ENCODE results near the gene EDAR. TPM values are rescaled to one million over a fixed set of nuclear protein-coding genes. Genes with fewer than 3 reads are reported as not detected.

Gene EDAR
- total RNA-seq, 3 donors from 2014 or later, result 0.25 to 0.81 (median 0.60) TPM

DNA sequence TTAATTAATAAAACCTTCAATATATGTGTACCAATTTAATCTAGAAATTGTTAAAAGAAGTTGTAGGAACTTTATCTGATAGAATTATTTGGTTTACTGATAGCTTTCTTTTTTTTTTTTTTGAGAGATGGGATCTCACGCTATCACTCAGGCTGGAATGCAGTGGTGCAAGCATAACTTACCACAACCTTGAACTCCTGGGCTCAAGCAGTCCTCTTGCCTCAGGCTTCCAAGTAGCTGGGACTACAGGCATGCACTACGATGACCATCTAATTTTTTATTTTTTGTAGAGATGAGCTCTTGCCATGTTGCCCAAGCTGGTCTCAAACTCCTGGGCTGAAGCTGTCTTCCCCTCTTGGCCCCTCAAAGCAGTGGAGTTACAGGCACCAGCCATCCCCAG lies 135.6 kb downstream of the EDAR start:
- Histone ChIP-seq H3K4me3 (no peak overlapping the region), H3K9me3 (no peaks in the 10 kb centered on the region), H3K36me3 (ENCODE audit: low read depth) (no peaks in the 10 kb centered on the region), H3K4me1 (ENCODE audit: low read depth) (no peaks in the 10 kb centered on the region)
- ATAC-seq (no peak), DNase-seq (no peak)
- TF ChIP-seq, protein P1, sequence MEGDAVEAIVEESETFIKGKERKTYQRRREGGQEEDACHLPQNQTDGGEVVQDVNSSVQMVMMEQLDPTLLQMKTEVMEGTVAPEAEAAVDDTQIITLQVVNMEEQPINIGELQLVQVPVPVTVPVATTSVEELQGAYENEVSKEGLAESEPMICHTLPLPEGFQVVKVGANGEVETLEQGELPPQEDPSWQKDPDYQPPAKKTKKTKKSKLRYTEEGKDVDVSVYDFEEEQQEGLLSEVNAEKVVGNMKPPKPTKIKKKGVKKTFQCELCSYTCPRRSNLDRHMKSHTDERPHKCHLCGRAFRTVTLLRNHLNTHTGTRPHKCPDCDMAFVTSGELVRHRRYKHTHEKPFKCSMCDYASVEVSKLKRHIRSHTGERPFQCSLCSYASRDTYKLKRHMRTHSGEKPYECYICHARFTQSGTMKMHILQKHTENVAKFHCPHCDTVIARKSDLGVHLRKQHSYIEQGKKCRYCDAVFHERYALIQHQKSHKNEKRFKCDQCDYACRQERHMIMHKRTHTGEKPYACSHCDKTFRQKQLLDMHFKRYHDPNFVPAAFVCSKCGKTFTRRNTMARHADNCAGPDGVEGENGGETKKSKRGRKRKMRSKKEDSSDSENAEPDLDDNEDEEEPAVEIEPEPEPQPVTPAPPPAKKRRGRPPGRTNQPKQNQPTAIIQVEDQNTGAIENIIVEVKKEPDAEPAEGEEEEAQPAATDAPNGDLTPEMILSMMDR (IDR thresholded peaks at IDR 0.05), result no peak
- intact Hi-C loops (cut with DNase I, micrococcal nuclease), result no loop called here

DNA sequence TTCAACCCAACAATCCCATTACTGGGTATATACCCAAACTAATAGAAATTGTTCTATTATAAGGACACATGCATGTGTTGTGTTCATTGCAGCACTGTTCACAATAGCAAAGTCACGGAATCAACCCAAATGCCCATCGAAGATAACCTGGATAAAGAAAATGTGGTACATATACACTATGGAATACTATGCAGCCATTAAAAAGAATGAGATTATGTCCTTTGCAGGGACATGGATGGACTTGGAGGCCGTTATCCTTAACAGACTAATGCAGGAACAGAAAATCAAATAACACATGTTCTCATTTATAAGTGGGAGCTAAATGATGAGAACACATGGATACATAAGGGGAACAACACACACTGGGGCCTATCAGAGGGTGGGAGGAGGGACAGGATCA lies 136.6 kb downstream of the EDAR start:
- Histone ChIP-seq H3K4me1 (ENCODE audit: low read depth) (no peaks in the 10 kb centered on the region), H3K9me3 (no peaks in the 10 kb centered on the region), H3K36me3 (ENCODE audit: low read depth) (no peaks in the 10 kb centered on the region), H3K4me3 (no peak overlapping the region)
- intact Hi-C loops (cut with DNase I, micrococcal nuclease), result no loop called here
- TF ChIP-seq, protein P1 (IDR thresholded peaks at IDR 0.05), result no peak
- DNase-seq, result no peak
- no peak for ATAC-seq

DNA sequence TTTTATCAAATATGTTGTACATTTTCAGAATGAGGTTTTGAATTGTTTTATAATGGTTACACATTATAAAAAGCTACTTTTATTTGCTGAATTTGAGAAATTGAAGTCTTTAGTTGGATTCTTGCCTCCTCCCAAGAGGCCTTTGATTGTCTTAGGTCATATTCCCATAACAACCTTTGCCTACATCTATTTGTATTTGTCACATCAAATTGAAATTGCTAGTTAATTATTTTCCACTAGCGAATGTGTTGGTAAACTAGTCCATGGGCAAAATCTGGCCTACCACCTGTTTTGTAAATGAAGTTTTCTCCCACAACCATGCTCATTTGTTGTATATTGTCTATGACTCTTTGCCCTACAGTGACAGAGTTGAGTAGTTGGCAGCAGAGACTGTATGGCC lies 142.0 kb downstream of the EDAR start:
- DNase-seq, result no peak
- H3K36me3 ChIP-seq (ENCODE audit: low read depth), result no peaks in the 10 kb centered on the region
- H3K4me1 ChIP-seq (ENCODE audit: low read depth), result no peaks in the 10 kb centered on the region
- intact Hi-C loops (cut with DNase I, micrococcal nuclease), result no loop called here
- H3K4me3 ChIP-seq, result no peak overlapping the region
- ATAC-seq, result no peak
- no peaks in the 10 kb centered on the region for H3K9me3 ChIP-seq
- TF ChIP-seq, protein P1 (IDR thresholded peaks at IDR 0.05), result no peak

DNA sequence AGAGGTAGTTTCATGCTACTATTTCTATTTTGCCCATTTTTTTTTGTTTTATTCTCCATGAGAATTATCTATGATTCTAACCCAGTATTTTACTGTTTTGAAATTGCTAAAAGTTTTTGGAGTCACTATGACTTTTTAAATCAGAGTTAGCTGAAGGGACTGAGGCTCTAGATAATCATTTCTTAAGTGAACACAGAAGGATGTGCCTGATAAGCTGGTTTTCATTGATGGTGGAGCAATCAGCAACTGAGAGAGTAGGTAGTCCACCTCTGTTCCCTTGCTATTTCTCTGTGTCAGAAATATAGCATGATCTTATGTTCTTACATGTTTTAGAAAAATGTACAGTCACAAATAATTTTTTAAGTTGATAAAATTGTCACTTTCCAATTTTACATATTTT lies 143.1 kb downstream of the EDAR start:
- DNase-seq (no peak), ATAC-seq (no peak)
- intact Hi-C loops (cut with DNase I, micrococcal nuclease), result no loop called here
- no peaks in the 10 kb centered on the region for H3K36me3 ChIP-seq (ENCODE audit: low read depth)
- H3K4me1 ChIP-seq (ENCODE audit: low read depth), result no peaks in the 10 kb centered on the region
- H3K4me3 ChIP-seq, result no peak overlapping the region
- H3K9me3 ChIP-seq, result no peaks in the 10 kb centered on the region
- TF ChIP-seq, protein P1 (IDR thresholded peaks at IDR 0.05), result no peak

Other genes starting within 250 kb of the EDAR start
- gene CCDC138, start 202.4 kb downstream of the EDAR start, total RNA-seq, result 1 to 10 TPM; 3.7 to 6.2 (median 5.5) TPM
- 1 to 10 TPM; 1.9 to 3.7 (median 3.0) TPM for gene SH3RF3, start 140.0 kb upstream of the EDAR start, total RNA-seq

Data from mucosa of descending colon (tissue), 3 donors.